ENCODE results near the gene SGTA.
A peak's percentile ranks its signal among the peaks of the same experiment; 100 is the strongest.

GRCh38 chr19:2819540-2820111, 36.6 kb upstream of the SGTA start, which contains the start of gene ZNF554:
- TF ChIP-seq, protein P1, sequence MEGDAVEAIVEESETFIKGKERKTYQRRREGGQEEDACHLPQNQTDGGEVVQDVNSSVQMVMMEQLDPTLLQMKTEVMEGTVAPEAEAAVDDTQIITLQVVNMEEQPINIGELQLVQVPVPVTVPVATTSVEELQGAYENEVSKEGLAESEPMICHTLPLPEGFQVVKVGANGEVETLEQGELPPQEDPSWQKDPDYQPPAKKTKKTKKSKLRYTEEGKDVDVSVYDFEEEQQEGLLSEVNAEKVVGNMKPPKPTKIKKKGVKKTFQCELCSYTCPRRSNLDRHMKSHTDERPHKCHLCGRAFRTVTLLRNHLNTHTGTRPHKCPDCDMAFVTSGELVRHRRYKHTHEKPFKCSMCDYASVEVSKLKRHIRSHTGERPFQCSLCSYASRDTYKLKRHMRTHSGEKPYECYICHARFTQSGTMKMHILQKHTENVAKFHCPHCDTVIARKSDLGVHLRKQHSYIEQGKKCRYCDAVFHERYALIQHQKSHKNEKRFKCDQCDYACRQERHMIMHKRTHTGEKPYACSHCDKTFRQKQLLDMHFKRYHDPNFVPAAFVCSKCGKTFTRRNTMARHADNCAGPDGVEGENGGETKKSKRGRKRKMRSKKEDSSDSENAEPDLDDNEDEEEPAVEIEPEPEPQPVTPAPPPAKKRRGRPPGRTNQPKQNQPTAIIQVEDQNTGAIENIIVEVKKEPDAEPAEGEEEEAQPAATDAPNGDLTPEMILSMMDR (IDR thresholded peaks at IDR 0.05; ENCODE audit: low read length), result peak; percentile 94
- no peak for TF ChIP-seq EZH2 (optimal IDR thresholded peaks at IDR 0.05; ENCODE audit: low read depth, low read length)
